GM18861 (cell line): ENCODE results near the gene AGK.
"Not testable (repeated sequence)": the region's sequence is repeated elsewhere in the genome, so short reads cannot be mapped to it uniquely, and the experiment has no call there.

Experiments
- ATAC-seq: cut with Tn5 transposase; IDR thresholded peaks from one replicate; pipeline ENCODE4 v1.9.1; 2021; ENCODE audit not compliant: unreplicated experiment

AGK gene

DNA sequence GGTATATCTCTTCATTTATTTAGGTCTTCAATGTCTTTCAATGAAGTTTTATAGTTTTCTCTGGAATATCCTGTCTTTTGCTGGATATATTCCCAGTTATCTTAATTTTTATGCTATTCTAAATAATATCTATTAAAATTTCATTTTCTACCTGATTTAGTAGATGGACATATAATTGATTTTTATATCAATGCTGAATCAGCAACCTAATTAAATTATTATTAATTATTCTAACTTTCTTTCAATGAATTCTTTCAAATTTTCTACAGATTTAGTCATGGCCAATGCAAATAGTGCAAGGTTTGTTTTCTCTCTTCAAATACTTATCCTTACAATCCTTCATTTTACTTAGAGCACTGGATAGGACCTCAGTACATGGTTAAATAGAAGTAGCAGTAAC is 94.0 kb downstream of the AGK start:
- ATAC-seq, result no peak

DNA sequence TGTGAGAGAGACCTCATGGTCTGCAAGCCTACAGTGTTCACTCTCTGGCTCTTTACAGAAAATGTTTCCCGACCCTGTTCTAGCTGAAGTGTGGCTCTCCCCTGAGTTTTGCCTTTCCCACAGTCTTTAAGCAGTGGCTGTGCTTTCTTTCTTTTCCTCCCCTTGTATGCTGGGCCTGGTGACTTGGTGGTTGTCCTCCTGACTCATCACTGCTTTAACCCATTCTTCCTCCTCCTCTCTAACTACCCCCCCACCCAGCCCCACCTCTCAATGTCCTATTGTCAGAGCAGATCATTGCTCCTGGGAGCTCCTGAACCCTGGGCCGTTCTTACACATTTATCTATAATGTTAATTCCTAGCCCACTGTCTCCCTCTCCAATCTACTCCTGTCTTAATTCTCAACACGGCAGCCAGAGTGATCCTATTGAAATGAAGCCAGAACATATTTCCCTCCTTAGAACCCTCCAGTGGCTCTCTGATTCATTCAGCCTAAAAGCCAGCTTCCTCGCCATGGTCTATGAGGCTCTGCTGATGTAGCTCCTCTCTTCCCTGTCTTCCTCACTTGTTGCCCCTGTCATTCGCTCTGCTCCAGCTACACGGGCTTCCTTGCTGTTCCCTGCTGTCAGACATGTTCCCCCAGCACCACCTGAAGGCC is 95.7 kb downstream of the AGK start:
- ATAC-seq, result no peak

GRCh38 chr7:141647701-141648100 is 96.5 kb downstream of the AGK start:
- not testable (repeated sequence) for ATAC-seq

DNA sequence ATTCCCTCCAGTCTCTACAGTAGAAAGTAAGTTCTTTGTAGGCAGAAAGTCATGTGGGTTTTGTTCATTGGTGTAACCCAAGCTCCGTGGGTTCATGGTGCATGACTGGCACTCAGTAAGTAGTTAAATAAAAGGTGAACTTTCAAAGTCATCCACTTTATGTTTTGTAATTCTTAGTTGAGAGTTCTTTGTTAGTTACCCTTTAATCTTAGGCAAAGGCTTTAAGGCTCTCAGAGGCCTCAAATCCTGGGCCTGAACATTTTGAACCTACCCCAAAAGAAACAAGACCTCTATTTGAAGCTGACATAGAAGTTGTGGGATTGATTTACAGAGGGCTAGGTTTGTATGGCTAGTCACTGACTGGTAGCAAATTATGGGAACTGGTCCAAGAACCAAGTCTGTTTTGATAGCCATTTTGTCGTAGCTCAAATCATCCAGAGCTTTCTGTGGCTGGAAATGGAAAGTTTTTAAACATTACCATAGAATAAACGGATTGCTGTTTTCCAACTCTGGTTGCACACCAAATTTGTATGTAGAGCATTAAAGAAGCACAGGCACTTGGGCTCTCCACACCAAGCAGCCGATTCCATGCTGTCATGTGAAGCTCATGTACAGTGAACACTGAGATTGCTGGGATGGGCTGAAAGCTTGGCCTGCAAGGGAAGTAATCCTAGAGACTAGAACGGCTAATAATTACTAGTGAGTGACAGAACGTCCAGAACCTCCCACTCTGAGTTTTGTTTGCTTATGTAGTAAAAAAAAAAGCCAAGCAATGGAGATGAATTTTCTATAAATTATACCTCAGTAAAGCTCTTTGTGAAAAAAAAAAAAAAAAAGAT is 97.3 kb downstream of the AGK start:
- ATAC-seq, result no peak

- ATAC-seq, result peak; percentile 78
Measured at GRCh38 chr7:141649137-141649864, 98.1 kb downstream of the AGK start.

GRCh38 chr7:141649865-141650634 is 98.8 kb downstream of the AGK start:
- peak; percentile 35 for ATAC-seq

DNA sequence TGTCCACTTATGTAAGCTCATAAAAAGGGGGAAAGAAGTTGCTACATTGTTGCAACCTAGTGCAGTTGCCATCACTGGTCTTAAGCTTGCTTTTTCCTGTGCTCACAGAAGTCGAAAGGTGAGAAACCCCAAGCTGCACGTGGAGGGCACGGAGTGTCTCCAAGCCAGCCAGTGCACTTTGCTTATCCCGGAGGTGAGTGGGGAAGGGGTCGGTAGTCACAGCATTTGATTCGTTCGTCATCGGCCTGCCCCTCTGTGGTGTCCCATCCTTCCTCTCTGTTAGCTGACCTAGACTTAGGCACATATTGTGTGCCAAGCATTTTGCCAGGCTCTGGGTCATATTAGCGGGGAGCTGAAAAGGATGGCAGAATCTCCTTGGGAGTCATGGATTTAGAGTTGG is 100.2 kb downstream of the AGK start:
- ATAC-seq, result no peak

GRCh38 chr7:141652691-141653090 is 101.5 kb downstream of the AGK start:
- ATAC-seq, result no peak

DNA sequence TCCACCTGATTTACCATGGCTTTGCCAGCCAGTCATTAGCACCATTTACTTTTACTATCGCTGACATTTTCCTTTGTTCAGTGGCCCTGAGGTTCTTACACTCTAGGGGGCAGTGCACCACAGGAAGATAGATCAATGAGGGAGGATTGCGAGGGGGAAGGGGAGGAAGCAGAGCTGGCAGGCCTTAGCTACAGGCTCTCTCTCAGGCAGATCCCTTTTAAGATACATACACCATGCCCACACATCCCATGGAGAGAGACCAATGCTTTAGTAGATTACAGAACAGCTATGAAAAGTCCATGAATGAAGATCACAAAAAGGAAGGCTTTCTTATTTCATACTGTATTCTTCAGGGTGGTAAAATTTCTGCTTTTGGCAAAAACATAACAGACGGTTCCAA is 103.3 kb downstream of the AGK start:
- peak; percentile 79 for ATAC-seq

DNA sequence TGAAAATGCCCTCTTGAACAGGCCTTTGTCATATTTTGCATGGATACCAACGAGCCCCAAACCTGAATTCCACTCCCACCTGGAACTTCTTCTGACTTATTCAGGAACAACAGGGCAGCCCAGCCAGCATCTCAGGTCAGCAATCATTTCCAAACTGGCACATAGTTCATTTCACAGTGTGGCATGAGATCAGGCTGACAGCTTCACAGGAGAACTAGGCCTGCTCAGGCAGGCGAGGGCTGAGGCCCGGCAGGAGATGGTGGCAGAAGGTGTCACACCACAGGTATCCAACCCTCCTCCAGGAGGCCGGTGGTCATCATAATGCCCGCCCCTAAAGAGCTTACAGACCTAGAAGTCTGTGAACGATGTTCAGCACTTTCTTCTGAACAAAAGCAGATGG is 108.3 kb downstream of the AGK start:
- no peak for ATAC-seq

GRCh38 chr7:141660259-141660658 is 109.0 kb downstream of the AGK start:
- no peak for ATAC-seq

DNA sequence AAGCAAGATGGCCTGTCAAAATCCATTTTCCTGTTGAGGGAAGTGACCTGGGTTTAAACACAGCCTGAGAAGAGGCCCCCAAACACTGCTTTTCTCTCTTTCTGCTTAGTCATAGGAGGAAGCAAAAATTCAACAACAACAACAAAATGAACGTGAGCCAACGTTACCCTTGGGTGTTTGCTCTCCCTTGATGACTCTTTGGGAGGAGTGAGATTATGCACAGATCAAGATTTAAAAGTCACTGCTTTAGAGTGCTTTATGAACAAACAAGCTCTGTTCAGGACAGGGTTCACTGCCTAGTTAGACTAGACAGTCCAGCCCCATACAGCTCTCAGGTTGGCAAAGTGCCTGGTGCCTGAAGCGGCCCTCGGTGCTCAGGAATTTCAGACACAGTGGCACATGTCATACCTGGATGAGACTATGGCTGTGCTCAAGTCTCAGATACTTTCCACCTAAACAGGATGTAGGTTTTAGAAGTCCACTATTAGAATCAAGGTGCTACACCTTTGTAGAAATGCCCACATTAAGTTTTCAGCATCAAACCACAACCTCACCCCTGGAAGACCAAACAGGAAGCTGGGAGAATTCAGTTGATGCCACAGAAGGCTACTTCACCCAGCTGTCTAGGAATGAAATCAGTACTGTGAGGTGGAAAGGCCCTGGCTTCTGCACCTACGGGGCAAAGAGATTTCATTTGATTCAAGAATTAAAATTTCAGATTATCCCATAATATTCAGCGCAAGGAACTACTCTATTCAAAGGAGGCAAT is 112.1 kb downstream of the AGK start:
- ATAC-seq, result no peak

DNA sequence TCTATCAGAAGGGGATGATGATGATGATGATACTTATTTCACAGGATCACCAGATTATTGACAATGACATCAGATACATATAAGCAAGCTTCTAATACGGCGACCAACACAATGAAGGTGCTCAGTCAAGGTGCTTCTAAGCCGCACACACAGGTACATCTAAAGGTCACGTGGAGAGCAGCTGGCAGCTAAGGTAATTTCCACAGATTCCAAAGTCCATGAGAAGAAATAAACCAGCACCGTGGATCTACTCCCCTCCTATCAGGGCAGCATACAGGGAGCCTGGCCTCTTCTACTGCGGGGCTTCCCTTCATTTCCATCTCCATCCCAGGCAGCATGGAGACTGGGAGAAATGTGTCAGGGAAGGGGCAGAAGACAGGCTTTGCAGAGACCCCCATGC is 113.2 kb downstream of the AGK start:
- ATAC-seq, result no peak

DNA sequence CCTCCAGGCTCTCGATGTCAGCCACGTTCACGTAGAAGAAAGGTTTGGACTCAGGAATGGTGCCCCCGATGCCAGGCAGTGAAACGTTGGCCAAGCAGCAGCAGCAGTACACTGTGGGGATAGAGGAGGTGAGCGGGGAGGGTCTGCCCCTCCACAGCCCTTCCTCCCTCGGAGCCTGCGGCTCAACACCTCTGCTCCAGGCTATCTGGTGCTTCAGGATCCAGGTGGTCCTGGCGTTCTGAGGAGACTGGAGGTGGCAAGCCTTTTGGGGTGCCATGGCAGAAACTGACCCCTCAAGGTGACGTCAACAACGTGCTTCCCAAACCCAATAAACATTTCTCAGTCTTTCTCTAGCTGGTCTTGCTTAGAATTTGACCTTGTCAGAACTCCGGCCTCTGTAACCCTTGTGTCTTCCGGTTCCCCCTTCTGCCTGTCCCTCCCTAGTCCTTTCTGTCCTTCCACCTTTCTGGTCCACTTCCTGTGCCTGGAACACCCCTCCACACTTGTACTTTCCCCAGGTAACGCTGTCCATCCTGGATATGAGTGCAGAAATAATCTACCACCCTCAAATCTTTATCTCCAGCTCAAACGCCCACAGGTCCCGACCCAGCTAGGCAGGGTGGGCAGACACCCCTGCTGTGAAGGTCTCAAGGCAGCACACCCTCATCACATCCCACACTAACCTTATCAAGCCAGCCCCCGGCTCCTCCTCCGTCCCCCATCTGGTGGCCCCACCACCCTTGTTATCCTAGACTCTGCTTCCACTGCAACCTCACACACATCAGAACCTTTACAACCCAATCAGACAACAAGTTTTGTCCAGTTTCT is 114.2 kb downstream of the AGK start:
- no peak for ATAC-seq

- ATAC-seq, result no peak
Measured at GRCh38 chr7:141666071-141666470, 114.9 kb downstream of the AGK start.

DNA sequence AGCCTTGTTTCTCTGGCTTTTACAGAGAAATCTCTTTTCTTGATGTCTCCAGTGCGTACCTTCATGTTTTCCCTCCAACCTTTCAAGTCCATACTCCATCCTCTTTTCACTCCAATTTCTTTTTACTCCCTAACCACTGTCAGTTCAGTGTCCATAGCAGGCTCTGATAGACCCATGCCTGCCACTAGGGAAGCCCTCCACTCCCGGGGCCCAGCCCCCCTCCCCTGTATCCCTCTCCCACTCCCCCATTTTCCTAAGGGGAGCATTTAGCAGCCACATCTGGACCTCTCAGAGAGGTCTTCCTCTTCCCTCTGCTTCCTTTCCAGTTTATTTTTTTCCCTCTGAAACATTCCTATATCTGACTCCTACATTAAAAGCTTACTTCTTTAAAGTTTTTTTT is 117.6 kb downstream of the AGK start:
- ATAC-seq, result no peak

GRCh38 chr7:141671705-141672496 is 120.7 kb downstream of the AGK start:
- no peak for ATAC-seq

- ATAC-seq, result no peak
Measured at GRCh38 chr7:141673346-141673745, 122.1 kb downstream of the AGK start.

- no peak for ATAC-seq
Measured at GRCh38 chr7:141674171-141674671, 123.0 kb downstream of the AGK start.
